ENCODE results near the gene MYO3B.

The MYO3B gene

DNA sequence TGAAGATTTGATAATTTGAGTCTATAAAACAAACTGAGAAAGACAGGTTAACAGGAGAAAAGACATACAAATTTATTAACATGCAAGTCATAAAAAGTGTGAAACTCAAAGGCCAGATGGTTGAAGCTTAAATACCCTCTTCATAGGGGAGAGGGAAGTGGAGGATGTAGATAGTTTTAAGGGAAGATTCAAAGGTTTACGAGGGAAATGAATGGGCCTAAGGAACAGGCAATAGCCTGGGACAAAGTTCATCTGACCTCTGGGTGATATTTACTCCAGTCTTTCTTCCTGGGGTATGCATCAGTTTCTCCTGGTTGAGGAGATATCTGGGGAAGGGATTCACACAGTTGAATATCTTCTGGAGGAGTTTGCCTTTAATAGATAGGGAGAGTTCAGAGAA is 322.2 kb downstream of the MYO3B start:
- no peak for DNase-seq (ENCODE audit: low read depth in 1 of 2, low spot score in 1 of 2)

DNA sequence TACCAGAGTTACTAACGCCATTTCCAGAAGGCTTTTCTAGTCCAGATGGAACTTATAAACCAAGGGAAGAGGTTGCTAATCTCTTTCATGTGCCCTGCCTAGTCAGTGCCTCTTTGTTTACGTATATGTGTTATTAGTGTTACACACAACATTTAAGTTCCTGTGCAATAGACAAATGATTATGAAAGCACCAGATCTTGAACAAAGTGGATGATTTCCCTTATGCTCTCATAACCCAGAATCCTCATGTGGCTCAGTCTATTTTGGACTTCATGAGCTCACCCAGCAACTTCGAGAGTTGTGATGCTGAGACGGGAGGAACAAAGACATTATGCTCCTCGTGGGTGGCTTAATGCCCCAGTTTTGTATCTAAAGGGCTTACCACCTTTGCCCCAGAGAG is 322.8 kb downstream of the MYO3B start:
- DNase-seq (ENCODE audit: low read depth in 1 of 2, low spot score in 1 of 2), result no peak

DNA sequence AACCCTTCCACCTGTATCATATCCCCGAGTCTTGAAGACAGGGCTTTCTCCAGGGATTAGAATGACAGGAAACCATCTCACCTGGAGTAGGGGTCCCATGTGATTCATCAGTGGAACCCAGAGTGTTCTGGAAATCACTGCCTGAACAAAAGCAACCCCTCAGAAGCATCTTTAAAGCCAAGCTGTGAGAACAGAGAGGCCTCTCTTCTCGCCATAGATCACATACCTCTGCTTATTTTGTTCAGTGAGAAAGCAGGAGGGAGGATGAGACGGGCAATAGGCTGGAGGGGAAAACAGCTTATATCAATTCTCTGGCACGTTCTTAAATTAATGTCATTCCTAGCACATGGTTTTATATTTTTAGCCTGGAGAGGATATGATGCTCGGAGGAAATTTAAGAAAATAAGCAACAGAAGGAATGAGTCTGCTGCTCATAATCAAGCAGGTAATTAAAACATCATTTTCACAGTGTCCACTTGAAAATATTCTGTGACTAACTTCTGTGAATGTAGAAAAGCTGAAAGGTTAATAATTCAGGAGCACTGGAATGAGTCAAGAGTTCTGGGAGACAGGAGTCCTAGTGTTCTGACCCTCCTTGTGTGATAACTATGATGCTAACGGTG is 323.6 kb downstream of the MYO3B start:
- no peak for DNase-seq (ENCODE audit: low read depth in 1 of 2, low spot score in 1 of 2)

DNA sequence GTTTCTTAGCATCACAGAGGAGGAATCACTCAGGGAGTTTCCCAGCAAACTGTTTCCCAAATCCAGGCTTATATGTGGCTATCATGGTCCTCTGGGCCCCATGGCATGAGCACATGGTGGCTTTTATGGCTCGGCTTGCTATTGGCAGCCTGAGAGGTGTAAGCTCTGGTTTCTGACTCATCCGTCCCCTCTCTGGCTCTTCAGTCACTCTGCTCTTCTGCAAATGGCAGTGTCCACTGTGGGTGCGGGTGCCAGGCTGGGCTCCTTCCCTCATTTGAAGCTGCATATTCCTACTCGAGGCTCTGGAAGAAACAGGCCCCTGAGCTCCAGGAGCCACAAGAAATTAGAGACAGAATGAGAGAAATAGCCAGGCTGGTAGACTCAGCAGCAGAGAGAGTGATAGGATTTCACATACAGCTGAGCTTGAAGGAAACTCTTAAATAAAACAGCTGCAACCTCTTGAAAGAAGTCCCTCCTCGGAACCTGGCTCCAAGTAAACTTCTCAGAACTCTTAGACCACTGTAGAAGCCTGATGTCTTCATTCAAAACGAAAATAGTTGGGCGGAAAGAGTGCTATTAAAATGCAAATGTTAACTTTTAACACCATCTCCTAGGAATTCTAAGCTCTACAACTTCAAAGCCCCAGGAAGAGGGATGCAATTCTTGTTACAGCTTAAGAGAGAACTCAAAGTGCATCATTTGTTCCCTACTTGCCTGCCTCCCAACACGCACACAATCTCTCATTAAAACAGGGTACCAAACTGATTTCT is 324.6 kb downstream of the MYO3B start:
- DNase-seq (ENCODE audit: low read depth in 1 of 2, low spot score in 1 of 2), result no peak

DNA sequence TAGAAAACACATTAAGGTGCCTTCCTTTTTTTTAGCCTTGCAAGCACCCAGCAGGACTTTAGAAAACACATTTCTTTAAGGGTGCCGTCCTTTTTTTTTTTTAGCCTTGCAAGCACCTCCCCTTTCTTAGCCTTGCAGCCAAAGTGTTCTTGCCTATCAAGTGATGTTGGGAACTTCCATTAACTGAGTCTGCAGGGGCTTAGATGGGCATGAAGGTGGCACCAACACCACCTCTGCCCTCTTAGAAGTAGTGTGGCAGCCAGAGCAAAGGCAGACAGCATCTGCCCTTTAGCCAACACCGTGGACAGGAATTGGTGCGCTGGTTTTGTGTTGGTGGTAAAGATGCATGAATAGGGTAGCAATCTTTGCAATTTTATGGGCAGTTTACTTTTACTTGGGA is 325.6 kb downstream of the MYO3B start:
- DNase-seq (ENCODE audit: low read depth in 1 of 2, low spot score in 1 of 2), result no peak

DNA sequence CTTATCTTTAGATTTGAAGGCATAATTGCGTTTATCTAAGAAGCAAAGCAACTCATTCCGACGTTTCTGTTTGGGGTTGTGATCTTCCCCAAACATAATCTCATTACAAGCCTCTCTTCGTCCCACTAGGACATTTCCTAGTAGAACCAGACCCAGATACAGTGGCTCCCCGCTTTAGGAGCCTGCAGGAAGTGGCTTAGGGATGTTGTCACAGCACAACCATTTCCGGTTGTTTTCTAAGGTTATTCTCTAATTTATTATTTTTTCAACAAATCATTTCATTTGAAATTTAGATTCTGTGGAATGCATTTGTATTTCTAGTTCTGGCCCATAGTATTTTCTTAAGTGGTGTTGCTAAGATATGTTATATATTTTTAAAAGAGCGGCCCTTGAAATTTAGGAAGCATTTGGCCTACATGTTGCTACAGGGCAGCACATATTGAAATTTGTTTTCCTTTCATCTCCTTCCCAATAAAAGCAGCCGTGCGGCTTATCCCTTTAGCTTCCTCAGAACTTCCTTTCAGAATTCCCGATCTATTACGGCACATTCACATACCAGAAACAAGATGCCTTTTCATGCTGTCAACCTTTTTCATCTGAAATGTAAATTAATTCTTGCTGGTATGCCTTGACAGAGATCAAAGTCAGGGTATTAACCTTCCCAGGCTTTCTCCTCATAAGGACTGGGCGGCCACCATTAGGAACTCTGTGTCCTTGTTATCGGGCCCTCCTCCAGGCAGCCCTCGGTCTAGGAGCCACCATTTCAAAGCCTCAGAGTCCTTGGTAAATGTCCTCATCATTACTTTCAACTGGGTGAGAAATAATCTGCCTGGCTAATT is 326.2 kb downstream of the MYO3B start:
- no peak for DNase-seq (ENCODE audit: low read depth in 1 of 2, low spot score in 1 of 2)

DNA sequence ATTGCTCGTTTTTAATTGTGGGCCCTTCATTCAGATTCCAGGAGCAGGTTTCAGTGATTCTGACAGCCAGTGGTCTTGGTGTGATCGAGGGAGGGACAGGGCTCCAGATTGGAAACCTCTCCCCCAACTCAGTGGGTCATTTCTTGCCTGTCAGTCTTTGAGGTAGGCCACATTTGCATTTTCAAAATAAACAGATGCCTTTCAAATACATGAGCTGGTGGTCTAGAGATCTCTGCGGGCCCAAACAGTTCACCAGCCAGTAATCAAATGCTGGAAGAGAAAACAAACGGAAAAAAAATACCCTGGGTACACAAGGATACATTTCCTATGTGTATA is 326.8 kb downstream of the MYO3B start:
- DNase-seq (ENCODE audit: low read depth in 1 of 2, low spot score in 1 of 2), result no peak

DNA sequence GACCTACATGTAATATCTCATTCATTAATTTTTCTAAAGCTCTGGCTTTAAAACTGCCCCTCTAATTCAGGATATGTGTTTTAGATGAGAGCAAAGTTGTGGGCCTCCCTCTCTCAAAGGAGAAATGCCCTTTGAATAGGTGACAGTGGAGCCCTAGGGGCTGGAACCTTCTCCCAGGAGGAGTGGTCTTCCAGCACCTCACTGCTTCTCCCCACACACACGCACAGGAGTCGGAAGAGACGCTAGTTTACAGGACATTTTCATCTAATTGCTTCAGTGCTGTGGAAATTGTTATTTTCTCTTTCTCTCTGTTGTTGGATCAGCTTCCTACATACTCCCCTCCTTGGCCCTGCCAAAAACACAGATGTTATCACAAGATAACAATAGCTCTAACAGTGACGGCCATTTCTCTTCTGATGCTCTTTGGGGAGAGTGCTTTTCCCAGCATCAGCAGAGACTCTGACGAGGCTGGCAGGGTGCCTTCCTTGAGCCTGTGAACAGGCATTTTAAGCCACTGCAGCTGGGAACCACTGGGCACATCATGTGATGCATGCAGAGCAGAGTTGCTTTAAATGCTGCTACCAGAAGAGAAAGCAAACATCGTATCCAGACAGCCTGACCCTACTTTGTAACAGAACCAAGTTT is 327.8 kb downstream of the MYO3B start:
- DNase-seq (ENCODE audit: low read depth in 1 of 2, low spot score in 1 of 2), result no peak

DNA sequence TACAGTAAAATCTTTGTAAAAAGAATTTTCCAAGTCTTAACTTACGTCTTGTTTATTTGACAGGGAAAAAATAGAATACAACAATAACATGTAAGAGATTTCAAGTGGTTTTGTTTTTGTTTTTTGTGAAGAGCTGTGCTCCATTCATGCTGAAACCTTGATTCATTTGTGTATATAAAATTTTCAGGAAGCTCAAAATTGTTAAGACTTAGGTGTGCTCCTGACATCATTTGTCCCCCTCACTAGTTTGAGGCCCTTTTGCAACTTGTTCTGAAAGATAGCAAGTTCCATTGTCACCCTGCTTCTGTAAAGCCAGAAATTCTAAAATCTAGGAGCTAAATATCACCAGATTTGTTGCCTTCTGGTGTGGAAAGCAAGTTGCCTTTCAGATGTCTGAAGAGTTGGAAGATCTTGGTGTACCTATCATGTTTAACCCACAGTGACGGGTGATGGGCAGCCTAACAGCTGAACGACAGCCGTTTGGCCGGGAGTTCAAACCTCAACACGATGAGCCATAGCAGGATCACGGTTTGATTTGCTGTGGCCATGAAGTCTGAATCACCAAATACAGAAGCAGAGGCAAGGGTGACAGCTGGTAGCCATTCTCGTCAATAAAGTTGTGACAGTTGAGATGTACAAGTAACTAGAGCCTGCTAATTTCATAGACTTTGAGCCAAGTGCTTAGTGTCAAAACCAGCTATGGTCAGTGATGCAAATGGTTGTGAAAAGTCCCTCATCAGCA is 331.7 kb downstream of the MYO3B start:
- DNase-seq (ENCODE audit: low read depth in 1 of 2, low spot score in 1 of 2), result no peak

DNA sequence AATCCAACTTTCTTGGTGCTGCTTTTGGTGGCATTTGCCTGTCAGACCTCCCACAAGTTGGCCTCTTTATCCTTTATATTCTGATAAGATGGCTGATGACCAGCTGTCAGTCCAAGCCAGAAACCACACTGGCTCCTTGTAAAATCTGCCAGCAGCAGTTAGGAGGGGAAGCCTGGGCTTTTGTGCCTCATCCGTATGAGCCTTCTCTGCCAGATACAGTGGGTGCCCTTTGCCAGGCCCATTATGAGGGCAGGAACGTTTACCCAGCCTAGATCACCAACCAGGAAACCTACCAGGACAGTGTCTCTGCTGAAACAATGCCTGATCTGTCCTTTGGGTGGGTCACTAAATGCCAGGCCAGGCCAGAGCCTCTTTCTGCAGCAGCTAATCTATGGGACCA is 334.3 kb downstream of the MYO3B start:
- DNase-seq (ENCODE audit: low read depth in 1 of 2, low spot score in 1 of 2), result no peak

DNA sequence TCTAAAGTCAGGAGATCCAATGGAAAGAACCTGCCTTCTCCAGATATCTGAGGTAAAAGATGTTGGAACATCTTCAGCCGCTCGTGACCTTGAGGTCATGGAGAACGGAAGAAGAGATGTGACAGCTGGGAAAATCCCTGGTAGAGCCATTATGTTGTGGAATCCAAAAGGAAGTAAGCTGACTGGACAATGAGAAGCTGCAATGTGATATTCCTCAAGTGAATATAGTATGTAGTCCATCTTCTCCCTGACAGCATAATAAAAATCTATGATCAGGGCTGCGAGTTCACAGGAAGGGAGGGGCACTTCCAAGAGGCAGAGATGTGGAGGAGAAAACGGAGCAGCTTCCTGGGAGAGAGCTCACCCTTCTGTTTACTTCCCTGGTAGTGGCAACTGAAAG is 336.2 kb downstream of the MYO3B start:
- DNase-seq (ENCODE audit: low read depth in 1 of 2, low spot score in 1 of 2), result no peak

DNA sequence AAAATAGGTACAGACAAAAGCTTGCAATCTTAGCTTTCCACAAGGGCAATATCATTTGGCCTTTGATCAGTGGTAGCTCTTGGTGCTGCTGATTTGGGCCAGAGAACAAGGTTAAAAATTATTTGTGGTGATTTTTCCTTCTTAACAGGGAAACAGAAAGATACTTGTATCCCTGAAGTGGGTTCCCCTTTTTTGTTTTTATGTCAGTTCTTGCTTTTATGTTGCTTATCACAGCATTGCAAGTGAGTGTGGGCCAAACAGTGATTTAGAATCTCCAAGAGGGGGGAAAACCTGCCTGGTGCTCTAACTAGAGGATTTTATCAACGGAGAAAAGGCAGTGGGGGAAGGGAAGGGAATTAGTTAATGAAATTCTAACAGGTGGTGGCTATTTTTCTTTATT is 339.6 kb downstream of the MYO3B start:
- no peak for DNase-seq (ENCODE audit: low read depth in 1 of 2, low spot score in 1 of 2)

DNA sequence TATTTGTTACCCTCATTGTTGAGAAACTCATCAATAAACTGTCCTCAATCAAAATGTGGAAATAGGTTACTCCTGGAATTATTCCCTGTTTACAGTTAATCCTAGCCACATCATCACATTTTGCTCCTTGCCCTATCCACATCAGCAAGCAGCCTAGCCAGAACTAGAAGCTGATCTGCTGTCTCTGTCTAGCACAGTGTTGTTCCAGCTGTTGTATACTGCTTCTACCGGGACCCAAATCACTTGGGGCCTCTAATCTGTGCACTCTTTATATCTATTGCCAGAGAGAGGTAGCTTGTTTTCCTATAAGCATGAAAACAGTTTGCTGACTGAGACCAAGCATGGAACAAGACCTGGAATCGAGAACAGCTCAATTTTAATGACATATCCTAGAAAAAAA is 341.0 kb downstream of the MYO3B start:
- no peak for DNase-seq (ENCODE audit: low read depth in 1 of 2, low spot score in 1 of 2)

DNA sequence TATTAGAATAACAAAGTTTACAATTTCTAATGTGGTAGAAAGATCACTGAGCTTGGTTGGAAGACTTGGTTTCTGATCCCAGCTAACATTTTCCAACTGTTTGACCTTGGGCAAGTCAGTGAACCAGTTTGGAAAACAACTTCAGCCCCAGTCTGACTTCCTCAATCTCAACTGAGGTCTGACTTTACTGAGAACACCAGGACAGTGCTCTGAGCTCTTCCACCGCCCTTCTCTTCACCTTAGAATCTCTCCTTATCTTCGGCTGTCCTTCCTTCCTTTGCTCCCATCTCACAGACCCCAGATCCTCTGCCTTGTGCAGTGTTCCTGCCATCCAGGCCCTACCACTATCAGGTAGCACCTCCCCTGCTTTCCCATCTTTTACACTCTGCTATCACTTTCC is 343.4 kb downstream of the MYO3B start:
- DNase-seq (ENCODE audit: low read depth in 1 of 2, low spot score in 1 of 2), result no peak

DNA sequence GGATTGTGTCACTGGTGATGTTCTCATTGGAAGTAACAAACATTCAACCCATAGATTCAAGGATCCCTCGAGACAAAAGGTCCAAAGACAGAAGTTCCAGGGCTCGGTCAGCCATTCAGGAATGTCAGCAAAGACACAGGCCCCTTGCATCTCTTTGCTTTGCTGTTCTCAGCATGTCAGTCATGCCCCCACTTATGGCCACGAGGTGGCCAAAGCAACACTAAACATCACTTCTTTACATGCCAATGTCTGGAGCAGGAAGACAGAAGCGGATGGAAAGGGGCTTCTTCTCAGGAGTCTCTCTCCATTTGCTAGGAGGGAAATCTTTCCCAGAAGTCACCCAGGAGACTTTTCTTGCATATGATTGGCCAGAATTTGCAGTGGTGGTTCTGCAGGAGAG is 345.6 kb downstream of the MYO3B start:
- DNase-seq (ENCODE audit: low read depth in 1 of 2, low spot score in 1 of 2), result no peak

DNA sequence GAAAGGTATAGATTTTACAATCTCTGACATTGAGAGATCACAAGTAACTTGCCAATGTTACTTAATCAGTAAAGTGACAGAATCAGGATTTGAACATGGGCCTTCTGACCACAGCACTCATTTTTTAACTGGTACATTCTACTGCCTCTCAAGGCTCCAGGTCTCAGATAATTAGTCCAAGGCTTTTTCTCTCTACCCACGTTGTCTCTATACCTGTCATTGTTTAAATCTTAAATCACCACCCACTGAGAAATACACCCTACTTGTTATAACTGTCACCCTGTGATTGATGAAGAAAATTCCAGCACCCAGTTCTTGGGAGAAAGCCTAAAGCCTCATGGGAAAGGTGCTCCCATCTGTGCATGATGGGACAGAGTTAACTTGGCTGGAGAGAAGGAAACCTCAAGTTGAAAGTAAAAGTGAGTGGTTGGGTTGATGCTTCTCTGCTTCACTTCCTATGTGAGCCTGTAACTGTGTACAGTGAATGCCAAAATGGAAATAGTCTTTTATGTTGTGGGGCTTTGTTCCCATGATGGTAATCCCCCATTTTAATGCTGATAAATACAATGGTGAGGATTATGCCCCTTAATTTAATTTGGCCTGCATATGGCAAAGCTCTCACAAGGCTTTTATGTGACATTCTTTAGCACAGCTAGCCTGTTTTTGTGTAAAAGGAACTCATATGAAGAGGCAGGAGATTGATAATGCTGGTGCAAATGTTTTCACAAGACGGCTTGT is 347.1 kb downstream of the MYO3B start:
- DNase-seq (ENCODE audit: low read depth in 1 of 2, low spot score in 1 of 2), result no peak

DNA sequence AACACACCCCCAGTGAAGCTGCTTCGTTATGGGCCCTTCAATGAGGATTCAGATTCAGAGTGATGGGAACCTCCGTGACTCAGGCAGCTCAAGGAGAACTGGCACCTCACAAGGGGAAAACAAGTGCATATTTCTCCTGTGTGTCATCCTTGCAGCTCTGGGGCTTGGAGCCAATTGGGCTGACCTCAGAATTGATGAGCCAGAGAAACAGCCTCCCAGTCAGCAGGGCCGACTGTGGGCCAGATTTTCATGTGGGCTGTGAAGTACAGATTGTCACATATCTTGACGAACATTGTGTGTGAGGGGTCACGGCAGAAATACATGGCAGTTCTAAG is 347.6 kb downstream of the MYO3B start:
- DNase-seq (ENCODE audit: low read depth in 1 of 2, low spot score in 1 of 2), result no peak

DNA sequence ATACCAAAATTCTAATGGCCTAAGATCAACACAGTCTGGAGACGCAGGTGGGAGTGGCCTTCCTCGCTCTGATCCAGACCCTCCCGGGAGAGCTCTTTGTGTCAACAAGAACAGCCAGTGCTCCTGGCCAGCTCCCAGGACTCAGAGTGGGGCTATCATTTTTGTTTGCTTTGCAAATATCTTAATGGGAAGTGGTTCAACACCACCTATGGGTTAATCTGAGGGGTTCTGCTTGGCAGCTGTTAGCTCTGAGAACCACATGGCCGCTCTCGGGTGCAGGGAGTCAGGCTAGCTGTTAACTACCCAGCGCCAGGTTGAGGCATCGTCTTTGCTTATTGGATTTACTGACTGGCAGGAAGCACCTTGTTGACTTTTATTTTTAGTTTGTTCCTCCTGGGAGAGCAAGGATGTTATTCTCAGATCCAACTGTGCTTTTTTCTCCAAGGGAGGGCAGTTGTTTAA is 352.4 kb downstream of the MYO3B start:
- no peak for DNase-seq (ENCODE audit: low read depth in 1 of 2, low spot score in 1 of 2)

DNA sequence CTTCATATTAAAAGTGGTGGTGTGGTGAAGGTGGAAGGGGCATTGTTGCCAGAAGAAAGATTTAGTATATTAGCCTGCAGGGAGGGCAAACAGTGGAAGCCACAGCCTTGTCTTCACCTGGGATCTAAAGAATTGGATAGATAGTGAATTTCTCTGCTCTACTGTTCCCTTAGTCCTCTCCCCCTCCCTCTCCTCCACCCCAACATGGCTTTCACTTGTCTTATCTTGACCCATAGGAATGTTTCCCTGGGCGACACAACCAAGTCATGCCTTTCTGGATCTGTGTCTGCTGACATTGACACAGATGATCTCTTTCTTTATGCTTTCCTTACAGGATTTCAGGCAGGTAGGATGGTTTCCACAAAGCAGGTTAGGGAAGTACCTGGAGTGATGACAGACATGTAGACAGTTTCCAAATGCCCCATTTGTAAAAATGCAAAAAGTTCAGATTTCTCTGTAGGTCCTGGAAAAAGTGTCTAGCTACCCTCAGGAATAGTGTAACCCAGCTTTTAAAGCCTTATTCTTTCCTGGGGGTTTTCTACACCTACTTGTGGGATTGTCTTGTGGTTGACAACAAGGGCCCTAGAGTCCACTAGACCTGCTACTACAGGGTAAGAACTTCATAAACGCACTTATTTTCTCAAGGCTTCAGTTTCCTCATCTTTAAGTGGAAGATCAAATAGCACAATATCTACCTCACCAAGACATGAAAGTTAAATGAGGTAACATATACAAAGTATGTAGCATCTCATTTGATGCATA is 353.0 kb downstream of the MYO3B start:
- no peak for DNase-seq (ENCODE audit: low read depth in 1 of 2, low spot score in 1 of 2)

DNA sequence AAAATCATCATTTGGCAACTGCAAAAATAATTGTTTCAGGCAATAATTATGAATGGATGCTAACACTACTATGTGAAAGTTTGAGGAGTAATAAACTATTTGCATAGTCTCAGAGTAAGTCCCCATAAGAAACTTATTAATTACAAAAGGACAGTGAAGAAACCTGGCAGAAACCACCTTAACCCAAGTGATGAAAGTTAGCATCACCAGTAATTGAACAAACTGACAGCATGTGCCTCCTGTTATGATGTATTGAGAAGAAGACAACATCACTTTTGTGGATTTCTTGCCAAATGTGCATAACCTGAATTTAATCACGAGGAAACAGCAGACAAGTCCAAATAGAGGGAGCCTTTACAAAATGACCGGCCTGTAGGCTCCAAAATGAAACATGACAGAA is 353.9 kb downstream of the MYO3B start:
- DNase-seq (ENCODE audit: low read depth in 1 of 2, low spot score in 1 of 2), result no peak

Data from stimulated activated CD4-positive, alpha-beta T cell treated with anti-CD3 and anti-CD28 coated beads, Interleukin-15, amount 100 ng/mL, for 1 hour (primary cell).